Astrocyte (in vitro differentiated cells and primary cell): ENCODE results near the gene CLDN3. TPM values are rescaled to one million over a fixed set of nuclear protein-coding genes. Genes with fewer than 3 reads are reported as not detected.

Source experiments
- DNase-seq: peaks from one replicate; pipeline ENCODE4 v3.0.0-alpha.2; 2010; ENCODE audit warnings: low read depth
- FAIRE-seq: peaks from 2 replicates; lab custom pipeline; 2011; peaks lifted over from hg19 to GRCh38; lab: Jason Lieb, UNC
- H2AFZ ChIP-seq: 2 replicates; pipeline ENCODE4 v1.6.0; 2012; ENCODE audit warnings: low read depth, low read length, inconsistent platforms
- H3K27ac ChIP-seq: 2 replicates; pipeline ENCODE4 v1.5.1; 2011; ENCODE audit warnings: low read depth, low read length, inconsistent platforms
- H3K27me3 ChIP-seq: 2 replicates; pipeline ENCODE4 v1.6.0; 2011; ENCODE audit warnings: low read length, inconsistent platforms; ENCODE audit not compliant: insufficient read depth
- H3K36me3 ChIP-seq: 2 replicates; pipeline ENCODE4 v1.5.1; 2011; ENCODE audit warnings: low read length, inconsistent platforms; ENCODE audit not compliant: insufficient read depth
- H3K4me1 ChIP-seq: 2 replicates; pipeline ENCODE4 v1.5.1; 2011; ENCODE audit warnings: low read length, inconsistent platforms; ENCODE audit not compliant: insufficient read depth
- H3K4me2 ChIP-seq: 2 replicates; pipeline ENCODE4 v1.6.0; 2012; ENCODE audit warnings: low read length, inconsistent platforms
- H3K4me3 ChIP-seq: 2 replicates; pipeline ENCODE4 v1.5.1; 2011; ENCODE audit warnings: low read depth, mild to moderate bottlenecking, low read length, inconsistent platforms; ENCODE audit not compliant: insufficient read depth
- H3K79me2 ChIP-seq: 2 replicates; pipeline ENCODE4 v1.6.0; 2012; ENCODE audit warnings: mild to moderate bottlenecking, low read length, inconsistent platforms; ENCODE audit not compliant: insufficient read depth
- H3K9ac ChIP-seq: 2 replicates; pipeline ENCODE4 v1.6.0; 2012; ENCODE audit warnings: mild to moderate bottlenecking, low read length, inconsistent platforms
- H3K9me3 ChIP-seq: 2 replicates; pipeline ENCODE4 v1.5.1; 2012; ENCODE audit warnings: low read depth, mild to moderate bottlenecking, low read length, inconsistent platforms; ENCODE audit not compliant: insufficient read depth
- H4K20me1 ChIP-seq: 2 replicates; pipeline ENCODE4 v1.6.0; 2012; ENCODE audit warnings: low read length, inconsistent platforms; ENCODE audit not compliant: insufficient read depth
- H3K27ac Mint-ChIP-seq: one replicate; pipeline ENCODE4 v1.8.0; 2021; ENCODE audit warnings: mild to moderate bottlenecking, mixed read lengths; ENCODE audit not compliant: unreplicated experiment
- H3K27me3 Mint-ChIP-seq: one replicate; pipeline ENCODE4 v1.8.0; 2021; ENCODE audit warnings: low read depth, mixed read lengths; ENCODE audit not compliant: unreplicated experiment
- H3K36me3 Mint-ChIP-seq: one replicate; pipeline ENCODE4 v1.8.0; 2021; ENCODE audit warnings: low read depth, mixed read lengths; ENCODE audit not compliant: unreplicated experiment
- H3K4me1 Mint-ChIP-seq: one replicate; pipeline ENCODE4 v1.8.0; 2021; ENCODE audit warnings: low read depth, mixed read lengths; ENCODE audit not compliant: unreplicated experiment
- H3K4me3 Mint-ChIP-seq: one replicate; pipeline ENCODE4 v1.8.0; 2021; ENCODE audit warnings: mild to moderate bottlenecking, moderate library complexity, mixed read lengths; ENCODE audit not compliant: unreplicated experiment
- H3K9me3 Mint-ChIP-seq: one replicate; pipeline ENCODE4 v1.8.0; 2021; ENCODE audit warnings: mild to moderate bottlenecking, mixed read lengths; ENCODE audit not compliant: unreplicated experiment
- CTCF ChIP-seq: IDR thresholded peaks from 2 replicates; pipeline ENCODE4 v1.5.1; 2011; ENCODE audit warnings: low read depth, mild to moderate bottlenecking, inconsistent platforms, low read length, moderate library complexity; ENCODE audit not compliant: insufficient read depth
- EZH2 ChIP-seq: IDR thresholded peaks from 2 replicates; pipeline ENCODE4 v1.6.1; 2012; ENCODE audit warnings: mild to moderate bottlenecking, low read length, inconsistent platforms; ENCODE audit not compliant: insufficient read depth
- total RNA-seq: library from RNA; stranded (reverse); gene quantifications from 2 replicates; pipeline ENCODE4 v1.2.1, GENCODE V29; 2021

The CLDN3 gene
- total RNA-seq, 1 donor from 2014 or later: 0.68 TPM

GRCh38 chr7:73730485-73730884 lies 39.6 kb downstream of the CLDN3 start:
- H4K20me1 ChIP-seq: no peaks in the 10 kb centered on the region
- no peaks in the 10 kb centered on the region for H3K79me2 ChIP-seq
- Mint-ChIP-seq H3K9me3 (no peaks in the 10 kb centered on the region), H3K27me3 (peaks cover 5% of the 10 kb centered on the region), H3K4me1 (no peaks in the 10 kb centered on the region), H3K36me3 (no peaks in the 10 kb centered on the region), H3K4me3 (no peak overlapping the region), H3K27ac (no peak overlapping the region)
- no peaks in the 10 kb centered on the region for H3K36me3 ChIP-seq
- no peak overlapping the region for H3K9ac ChIP-seq
- H3K4me1 ChIP-seq: no peaks in the 10 kb centered on the region
- H3K27ac ChIP-seq: no peak overlapping the region
- TF ChIP-seq EZH2 (no peak), CTCF (no peak)
- H2AFZ ChIP-seq: no peak overlapping the region
- H3K4me2 ChIP-seq: no peak overlapping the region
- no peak overlapping the region for H3K4me3 ChIP-seq
- H3K27me3 ChIP-seq: no peaks in the 10 kb centered on the region
- DNase-seq (no peak), FAIRE-seq (no peak)
- H3K9me3 ChIP-seq: no peaks in the 10 kb centered on the region

- no peaks in the 10 kb centered on the region for H3K9me3 Mint-ChIP-seq
- Histone ChIP-seq H3K79me2 (no peaks in the 10 kb centered on the region), H3K36me3 (no peaks in the 10 kb centered on the region), H3K9ac (no peak overlapping the region), H3K27ac (no peak overlapping the region), H2AFZ (no peak overlapping the region), H3K4me3 (no peak overlapping the region), H3K27me3 (no peaks in the 10 kb centered on the region), H3K4me1 (no peaks in the 10 kb centered on the region), H3K4me2 (no peak overlapping the region), H4K20me1 (no peaks in the 10 kb centered on the region), H3K9me3 (no peaks in the 10 kb centered on the region)
- no peaks in the 10 kb centered on the region for H3K4me1 Mint-ChIP-seq
- FAIRE-seq: no peak
- no peaks in the 10 kb centered on the region for H3K36me3 Mint-ChIP-seq
- no peak for TF ChIP-seq EZH2
- TF ChIP-seq CTCF: no peak
- H3K4me3 Mint-ChIP-seq: no peak overlapping the region
- no peak for DNase-seq
- no peak overlapping the region for H3K27ac Mint-ChIP-seq
- peaks cover 9% of the 10 kb centered on the region for H3K27me3 Mint-ChIP-seq
Observed at GRCh38 chr7:73728551-73728950, 41.5 kb downstream of the CLDN3 start.

- Histone ChIP-seq H3K4me2 (no peak overlapping the region), H3K27ac (no peak overlapping the region), H3K4me1 (no peaks in the 10 kb centered on the region), H3K36me3 (no peaks in the 10 kb centered on the region), H2AFZ (no peak overlapping the region), H3K9me3 (no peaks in the 10 kb centered on the region), H3K9ac (no peak overlapping the region), H3K79me2 (no peaks in the 10 kb centered on the region), H3K4me3 (no peak overlapping the region), H3K27me3 (no peaks in the 10 kb centered on the region), H4K20me1 (no peaks in the 10 kb centered on the region)
- no peak for DNase-seq
- Mint-ChIP-seq H3K9me3 (no peaks in the 10 kb centered on the region), H3K36me3 (no peaks in the 10 kb centered on the region), H3K27ac (no peak overlapping the region), H3K27me3 (peaks cover 6% of the 10 kb centered on the region), H3K4me1 (no peaks in the 10 kb centered on the region), H3K4me3 (no peak overlapping the region)
- TF ChIP-seq CTCF (no peak), EZH2 (no peak)
- FAIRE-seq: no peak
Observed at GRCh38 chr7:73727952-73728351, 42.1 kb downstream of the CLDN3 start.
